SK-N-SH (cell line): ENCODE measurements around the gene MYL6B. TPM values are rescaled to one million over a fixed set of nuclear protein-coding genes. Genes with fewer than 3 reads are reported as not detected.

Source experiments
- CTCF ChIA-PET: fragments of 300-600, 350-600 bp; formaldehyde crosslinking; extraction: SDS; loops from one replicate; lab custom pipeline; 2021; lab: Yijun Ruan, JAX
- POLR2A ChIA-PET: fragments of 350-600 bp; sonication (Branson Sonifier 250); formaldehyde crosslinking; extraction: SDS; loops from one replicate; lab custom pipeline; 2020; ENCODE audit warnings: antibody characterized with exemption, inconsistent platforms; lab: Yijun Ruan, JAX
- DNase-seq: peaks from one replicate; pipeline ENCODE4 v3.0.0; 2012
- H2AFZ ChIP-seq: fragments of 200-600 bp; sonication (generic); 2 replicates; pipeline ENCODE4 v1.8.1; 2016; ENCODE audit warnings: antibody characterized with exemption, mild to moderate bottlenecking, low read depth
- H3F3A ChIP-seq: fragments of 200-600 bp; sonication (generic); replicated peaks from 2 replicates; pipeline ENCODE3; 2016; ENCODE audit warnings: antibody characterized with exemption, mild to moderate bottlenecking; ENCODE audit not compliant: insufficient read depth
- H3K27ac ChIP-seq, 2 experiments: fragments of 200-500 bp in 1 of 2; fragments of 200-600 bp in 1 of 2; sonication (Bioruptor generic) in 1 of 2; sonication (generic), shearing (Covaris generic) in 1 of 2; 2 replicates each; pipeline versions ENCODE4 v1.5.1 to v1.6.1; 2014 to 2016; ENCODE audit warnings: low read depth in 2 of 2, inconsistent platforms in 1 of 2, low read length in 1 of 2, mild to moderate bottlenecking in 1 of 2, mixed read lengths in 1 of 2
- H3K27me3 ChIP-seq: fragments of 200-600 bp; sonication (generic), shearing (Covaris generic); 2 replicates; pipeline ENCODE4 v1.6.1; 2016; ENCODE audit warnings: mixed run types; ENCODE audit not compliant: insufficient read depth
- H3K36me3 ChIP-seq, 2 experiments: fragments of 200-500 bp in 1 of 2; fragments of 200-600 bp in 1 of 2; sonication (Bioruptor generic) in 1 of 2; sonication (generic) in 1 of 2; replicated peaks in 1 of 2; 2 replicates each; pipeline versions ENCODE3 to v1.5.1; 2014 to 2016; ENCODE audit warnings: low read length in 1 of 2, mild to moderate bottlenecking in 1 of 2; ENCODE audit not compliant: insufficient read depth in 2 of 2, control insufficient read depth in 1 of 2
- H3K4me1 ChIP-seq, 2 experiments: fragments of 200-500 bp in 1 of 2; fragments of 200-600 bp in 1 of 2; sonication (Bioruptor generic) in 1 of 2; sonication (generic), shearing (Covaris generic) in 1 of 2; 2 replicates each; pipeline versions ENCODE4 v1.5.1 to v1.6.1; 2014 to 2016; ENCODE audit warnings: low read depth in 1 of 2, low read length in 1 of 2, mixed run types in 1 of 2; ENCODE audit not compliant: insufficient read depth in 2 of 2, control insufficient read depth in 1 of 2
- H3K4me2 ChIP-seq: fragments of 200-600 bp; sonication (generic), shearing (Covaris generic); 2 replicates; pipeline ENCODE4 v1.6.1; 2017; ENCODE audit warnings: mixed run types
- H3K4me3 ChIP-seq, 2 experiments: fragments of 200-500 bp in 1 of 2; fragments of 200-600 bp in 1 of 2; sonication (Bioruptor generic) in 1 of 2; sonication (generic), shearing (Covaris generic) in 1 of 2; 2 replicates each; pipeline versions ENCODE4 v1.5.1 to v1.8.1; 2014 to 2016; ENCODE audit warnings: low read depth in 2 of 2, inconsistent platforms in 1 of 2, low read length in 1 of 2, mild to moderate bottlenecking in 1 of 2, mixed read lengths in 1 of 2, moderate library complexity in 1 of 2
- H3K79me2 ChIP-seq: fragments of 200-600 bp; sonication (generic); 2 replicates; pipeline ENCODE4 v1.8.1; 2017; ENCODE audit warnings: mild to moderate bottlenecking; ENCODE audit not compliant: insufficient read depth
- H3K9ac ChIP-seq: fragments of 200-600 bp; sonication (generic); 2 replicates; pipeline ENCODE4 v1.6.1; 2017; ENCODE audit warnings: mixed run types
- H3K9me2 ChIP-seq: fragments of 200-600 bp; sonication (generic); 2 replicates; pipeline ENCODE4 v1.6.1; 2017; ENCODE audit warnings: mixed run types
- H3K9me3 ChIP-seq: fragments of 200-600 bp; sonication (generic); 2 replicates; pipeline ENCODE4 v1.6.1; 2017; ENCODE audit warnings: mixed run types, mild to moderate bottlenecking, moderate library complexity
- H4K20me1 ChIP-seq: fragments of 200-600 bp; sonication (generic); 2 replicates; pipeline ENCODE4 v1.6.1; 2017; ENCODE audit warnings: mild to moderate bottlenecking, mixed run types; ENCODE audit not compliant: insufficient read depth
- EP300 ChIP-seq, 2 experiments: IDR thresholded peaks; 2 replicates each; pipeline versions ENCODE4 v1.4.0 to v1.6.1; 2012; ENCODE audit warnings: borderline replicate concordance in 1 of 2, low read depth in 1 of 2, low read length in 1 of 2
- FOSL2 ChIP-seq: IDR thresholded peaks from 2 replicates; pipeline ENCODE4 v1.4.0; 2012; ENCODE audit warnings: low read depth, mild to moderate bottlenecking, moderate library complexity, borderline replicate concordance
- FOXJ3 ChIP-seq: sonication (generic); formaldehyde crosslinking; IDR thresholded peaks from 2 replicates; pipeline ENCODE4 v1.5.1; 2020; ENCODE audit warnings: mild to moderate bottlenecking, missing genetic modification reagents
- GABPA ChIP-seq: IDR thresholded peaks from 2 replicates; pipeline ENCODE4 v1.4.0; 2012; ENCODE audit warnings: low read depth, mild to moderate bottlenecking
- IRF3 ChIP-seq: fragments of 150-350 bp; IDR thresholded peaks from 2 replicates; pipeline ENCODE4 v1.6.1; 2016; ENCODE audit warnings: mild to moderate bottlenecking, low read depth, low read length
- JUND ChIP-seq: IDR thresholded peaks from 2 replicates; pipeline ENCODE4 v1.4.0; 2012
- MAX ChIP-seq: IDR thresholded peaks from 2 replicates; pipeline ENCODE4 v1.4.0; 2012; ENCODE audit warnings: low read depth
- MXI1 ChIP-seq: IDR thresholded peaks from 2 replicates; pipeline ENCODE4 v1.6.1; 2012; ENCODE audit warnings: mild to moderate bottlenecking, low read depth, low read length, improper control_type of control experiment
- NFIC ChIP-seq: IDR thresholded peaks from 2 replicates; pipeline ENCODE4 v1.4.0; 2012; ENCODE audit warnings: borderline replicate concordance
- PBX3 ChIP-seq: IDR thresholded peaks from 2 replicates; pipeline ENCODE4; 2012
- POLR2AphosphoS5 ChIP-seq: IDR thresholded peaks from 2 replicates; pipeline ENCODE4 v1.6.1; 2012; ENCODE audit warnings: low read depth, low read length
- REST ChIP-seq: IDR thresholded peaks from 2 replicates; pipeline ENCODE4 v1.6.1; 2012; ENCODE audit warnings: mild to moderate bottlenecking, low read depth, low read length, moderate library complexity
- RFX5 ChIP-seq: IDR thresholded peaks from 2 replicates; pipeline ENCODE4 v1.6.1; 2012; ENCODE audit warnings: mild to moderate bottlenecking, improper control_type of control experiment, low read length
- SIN3A ChIP-seq: IDR thresholded peaks from 2 replicates; pipeline ENCODE4 v1.6.1; 2012; ENCODE audit warnings: low read depth, mild to moderate bottlenecking, low read length, moderate library complexity, borderline replicate concordance
- TAF1 ChIP-seq: IDR thresholded peaks from 2 replicates; pipeline ENCODE4 v1.6.1; 2012; ENCODE audit warnings: low read depth, mild to moderate bottlenecking, low read length, moderate library complexity, borderline replicate concordance
- USF2 ChIP-seq: fragments of 150-350 bp; IDR thresholded peaks from 2 replicates; pipeline ENCODE4 v1.6.1; 2017; ENCODE audit warnings: antibody characterized with exemption, low read length, low read depth, borderline replicate concordance
- WGBS: methylation state at CpG from one replicate; pipeline ENCODE4 v1.1.6; 2017; ENCODE audit warnings: low lambda C conversion rate; 5-methylcytosine and 5-hydroxymethylcytosine counted together
- polyA plus RNA-seq, 3 experiments: library from polyadenylated mRNA; depleted of rRNA; stranded (reverse); fragments of >200 nt; gene quantifications; 2 replicates each; pipeline ENCODE4 v1.2.3, GENCODE V29; 2012

The MYL6B gene
- polyA plus RNA-seq, 1 of the 3 experiments (the other 2 are of a cell fraction) = 234 TPM

GRCh38 chr12:56127485-56127887 lies 24.9 kb upstream of the MYL6B start:
- Histone ChIP-seq H3K27ac (peak overlapping the region; percentile 77 to 88), H3K4me3 (peak overlapping the region; percentile 39 to 61), H3K9me3 (no peaks in the 10 kb centered on the region), H3K9me2 (no peaks in the 10 kb centered on the region), H3K9ac (peak overlapping the region; percentile 66), H2AFZ (peak overlapping the region; percentile 57; the same call in 1 of the 2 replicates), H3K4me1 (peaks cover 13 to 23% of the 10 kb centered on the region in 2 experiments), H3K27me3 (no peaks in the 10 kb centered on the region), H3K36me3 (peaks cover 22 to 25% of the 10 kb centered on the region in 2 experiments), H3K79me2 (peaks cover 63% of the 10 kb centered on the region), H4K20me1 (no peaks in the 10 kb centered on the region), H3F3A (peaks cover 34% of the 10 kb centered on the region), H3K4me2 (peak overlapping the region; percentile 86)
- ChIA-PET CTCF (interaction anchor here (1.1 to 16.0 kb wide), 9 partner anchors 8 to 95 kb away, joined by 3 to 272 read pairs (median 7); partner anchors contain the start of genes MYL6, MYL6B, RNF41 and SMARCC2), POLR2A (interaction anchor here (0.9 to 2.9 kb wide), 11 partner anchors 10 to 234 kb away, joined by 3 to 44 read pairs (median 7); partner anchors contain the start of genes MYL6, PA2G4, RNF41 and RPL41)
- TF ChIP-seq POLR2AphosphoS5 = no peak
- peak; percentile 46; the same call in 1 of the 2 replicates for TF ChIP-seq NFIC
- WGBS = 7% methylated on average over 8 of the region's 8 CpGs
- no peak for DNase-seq

- DNase-seq = peak; percentile 94
- peaks cover 13 to 23% of the 10 kb centered on the region in 2 experiments for H3K4me1 ChIP-seq
- TF ChIP-seq IRF3 (no peak), MXI1 (peak; percentile 85), SIN3A (peak; percentile 70; the same call in 1 of the 2 replicates), POLR2AphosphoS5 (peak; percentile 86), USF2 (peak; percentile 16; the same call in 1 of the 2 replicates), NFIC (no peak), REST (peak; percentile 53; the same call in 1 of the 2 replicates), RFX5 (peak; percentile 79; the same call in 1 of the 2 replicates), FOSL2 (peak; percentile 9; the same call in 1 of the 2 replicates), EP300 (IDR thresholded peaks at IDR 0.05; ENCODE audit: borderline replicate concordance in 1 of 2, low read depth in 1 of 2, low read length in 1 of 2) (no peak), FOXJ3 (no peak), GABPA (peak; percentile 36; the same call in 1 of the 2 replicates), JUND (peak; percentile 42; the same call in 1 of the 2 replicates), MAX (peak; percentile 74; the same call in 1 of the 2 replicates), PBX3 (peak; percentile 1; the same call in 1 of the 2 replicates), TAF1 (peak; percentile 86)
- TF ChIP-seq, all 33 proteins: peak for 12
- ChIA-PET CTCF (interaction anchor here (0.6 to 16.0 kb wide), 13 partner anchors 8 to 94 kb away, joined by 3 to 272 read pairs (median 5); partner anchors contain the start of genes MYL6, MYL6B, RNF41 and SMARCC2), POLR2A (interaction anchor here (0.6 to 2.9 kb wide), 15 partner anchors 9 to 234 kb away, joined by 3 to 44 read pairs (median 6); partner anchors contain the start of genes MYL6, MYL6B, PA2G4 and RNF41)
- no peaks in the 10 kb centered on the region for H3K9me3 ChIP-seq
- H4K20me1 ChIP-seq = no peaks in the 10 kb centered on the region
- H3K9ac ChIP-seq = peak within 1 kb of the TSS; percentile 88
- peak within 1 kb of the TSS; percentile 85 to 88 for H3K27ac ChIP-seq
- peak within 1 kb of the TSS; percentile 98 for H3K4me2 ChIP-seq
- H3K4me3 ChIP-seq = peak within 1 kb of the TSS; percentile 67 to 89
- peaks cover 34% of the 10 kb centered on the region for H3F3A ChIP-seq
- H3K27me3 ChIP-seq = no peaks in the 10 kb centered on the region
- H2AFZ ChIP-seq = peak within 1 kb of the TSS; percentile 57; the same call in 1 of the 2 replicates
- peaks cover 25 to 28% of the 10 kb centered on the region in 2 experiments for H3K36me3 ChIP-seq
- H3K79me2 ChIP-seq = peaks cover 58% of the 10 kb centered on the region
- H3K9me2 ChIP-seq = no peaks in the 10 kb centered on the region
- under 1% methylated on average over 21 of the region's 49 CpGs for WGBS
Observed at GRCh38 chr12:56127888-56128669, 24.3 kb upstream of the MYL6B start, which contains the start of gene ESYT1. ESYT1 (plus strand) TSS chr12:56128267; CDS start chr12:56128320, 53 bp downstream.
